GM12875 (cell line): Measurements from ENCODE around the gene ATF4.

Experiments
- H3K4me3 ChIP-seq: one replicate; pipeline ENCODE4 v1.5.1; 2011; ENCODE audit warnings: low read depth, low read length, control low read depth
- CTCF ChIP-seq: IDR thresholded peaks from 2 replicates; pipeline ENCODE4 v1.5.1; 2011; ENCODE audit warnings: low read depth, mild to moderate bottlenecking, control low read depth, inconsistent platforms, low read length, moderate library complexity, borderline replicate concordance; ENCODE audit not compliant: insufficient read depth

The ATF4 gene

GRCh38 chr22:39526736-39527171, 6.4 kb downstream of the ATF4 start:
- no peak overlapping the region for H3K4me3 ChIP-seq
- TF ChIP-seq CTCF = no peak

GRCh38 chr22:39527481-39527961, 7.2 kb downstream of the ATF4 start:
- no peak overlapping the region for H3K4me3 ChIP-seq
- TF ChIP-seq CTCF = no peak

- no peak for TF ChIP-seq CTCF
- H3K4me3 ChIP-seq = peak overlapping the region; percentile 52
Observed at GRCh38 chr22:39528080-39528661, 7.8 kb downstream of the ATF4 start.

- peak overlapping the region; percentile 52 for H3K4me3 ChIP-seq
- peak; percentile 100 for TF ChIP-seq CTCF
Observed at GRCh38 chr22:39528681-39529486, 8.5 kb downstream of the ATF4 start.

GRCh38 chr22:39529487-39529851, 9.1 kb downstream of the ATF4 start:
- H3K4me3 ChIP-seq = peak overlapping the region; percentile 36
- TF ChIP-seq CTCF = no peak

GRCh38 chr22:39530116-39530515, 9.8 kb downstream of the ATF4 start:
- TF ChIP-seq CTCF = no peak
- no peak overlapping the region for H3K4me3 ChIP-seq

- 0 out of 2 replicates have a peak, but pooled peaks have one; percentile 14 for TF ChIP-seq CTCF
- no peak overlapping the region for H3K4me3 ChIP-seq
Observed at GRCh38 chr22:39530692-39531331, 10.4 kb downstream of the ATF4 start.
